K562 (cell line): ENCODE measurements around the gene CTXN1. TPM values are rescaled to one million over a fixed set of nuclear protein-coding genes. Genes with fewer than 3 reads are reported as not detected.

ENCODE experiments used
- ATF3 ChIP-seq, 2 experiments: fragments of 450-650 bp in 1 of 2; sonication (generic) in 1 of 2; formaldehyde crosslinking in 1 of 2; IDR thresholded peaks in 1 of 2; conservative IDR thresholded peaks in 1 of 2; 2 replicates each; pipeline versions ENCODE4 v1.6.1 to v1.8.1; 2016 to 2023; ENCODE audit warnings: mild to moderate bottlenecking in 2 of 2, moderate library complexity in 2 of 2, inconsistent platforms in 1 of 2, missing genetic modification reagents in 1 of 2
- ESRRB ChIP-seq: fragments of 250-450 bp; sonication (Bioruptor Pico); IDR thresholded peaks from 2 replicates; pipeline ENCODE4 v1.5.0; 2020; ENCODE audit warnings: mild to moderate bottlenecking, moderate library complexity, borderline replicate concordance
- RFX7 ChIP-seq: fragments of 250-450 bp; sonication (Bioruptor Pico); IDR thresholded peaks from 2 replicates; pipeline ENCODE4 v1.5.1; 2021; ENCODE audit warnings: mild to moderate bottlenecking
- STAT6 ChIP-seq: sonication (generic); formaldehyde crosslinking; IDR thresholded peaks from 2 replicates; pipeline ENCODE4 v1.8.1; 2023; ENCODE audit warnings: mild to moderate bottlenecking, missing genetic modification reagents
- TFAP4 ChIP-seq: sonication (generic); formaldehyde crosslinking; IDR thresholded peaks from 2 replicates; pipeline ENCODE4 v1.8.0; 2022; ENCODE audit warnings: missing genetic modification reagents, mild to moderate bottlenecking, moderate library complexity, borderline replicate concordance
- ZFP36 ChIP-seq: fragments of 150-350 bp; IDR thresholded peaks from 2 replicates; pipeline ENCODE4 v1.6.1; 2018; ENCODE audit warnings: low read length, low read depth; ENCODE audit not compliant: partially characterized antibody
- ZNF354B ChIP-seq: fragments of 250-450 bp; sonication (Bioruptor Pico); IDR thresholded peaks from 2 replicates; pipeline ENCODE4 v1.4.0; 2020
- polyA plus RNA-seq, 8 experiments: library from polyadenylated mRNA; depleted of rRNA in 4 of 8; stranded (reverse) in 5 of 8; unstranded in 3 of 8; fragments of >200 nt; fragmentation: Nextera tagmentation in 2 of 8; fragmentation: Illumina TruSeq in 1 of 8; extraction: Ambion mirVana in 2 of 8; extraction: Trizol in 1 of 8; gene quantifications; 2 replicates each; pipeline versions ENCODE4 v1.2.1 to v1.2.3, GENCODE V29; 2011 to 2014; ENCODE audit warnings: inconsistent platforms in 1 of 8, missing spikeins in 1 of 8
- total RNA-seq, 7 experiments: library from RNA; depleted of rRNA in 6 of 7; stranded (reverse); fragments of >200 nt in 6 of 7; fragmentation: Illumina TruSeq in 2 of 7; extraction: Trizol in 2 of 7; gene quantifications; 2 replicates each; pipeline versions ENCODE4 v1.2.1 to v1.2.3, GENCODE V29; 2011 to 2021; ENCODE audit warnings: low replicate concordance in 1 of 7
- TF ChIP-seq, protein P1 (sequence below): fragments of 250-450 bp; sonication (Bioruptor Pico); IDR thresholded peaks from 2 replicates; pipeline ENCODE4 v1.4.0; 2020; ENCODE audit warnings: mild to moderate bottlenecking, moderate library complexity

Gene CTXN1
- total and polyA plus RNA-seq, 9 of the 15 experiments (the other 6 are each of a cell fraction or from before 2014, with no cell fraction given): 0.15 to 37.4 (median 1.8) TPM; not detected in 2

- no peak for TF ChIP-seq ZNF354B (CRISPR knock-in tag)
- TF ChIP-seq ZFP36: no peak
- no peak for TF ChIP-seq RFX7 (CRISPR knock-in tag)
- peak; percentile 41; the same call in 1 of the 2 replicates for TF ChIP-seq ESRRB
- TF ChIP-seq, protein P1, sequence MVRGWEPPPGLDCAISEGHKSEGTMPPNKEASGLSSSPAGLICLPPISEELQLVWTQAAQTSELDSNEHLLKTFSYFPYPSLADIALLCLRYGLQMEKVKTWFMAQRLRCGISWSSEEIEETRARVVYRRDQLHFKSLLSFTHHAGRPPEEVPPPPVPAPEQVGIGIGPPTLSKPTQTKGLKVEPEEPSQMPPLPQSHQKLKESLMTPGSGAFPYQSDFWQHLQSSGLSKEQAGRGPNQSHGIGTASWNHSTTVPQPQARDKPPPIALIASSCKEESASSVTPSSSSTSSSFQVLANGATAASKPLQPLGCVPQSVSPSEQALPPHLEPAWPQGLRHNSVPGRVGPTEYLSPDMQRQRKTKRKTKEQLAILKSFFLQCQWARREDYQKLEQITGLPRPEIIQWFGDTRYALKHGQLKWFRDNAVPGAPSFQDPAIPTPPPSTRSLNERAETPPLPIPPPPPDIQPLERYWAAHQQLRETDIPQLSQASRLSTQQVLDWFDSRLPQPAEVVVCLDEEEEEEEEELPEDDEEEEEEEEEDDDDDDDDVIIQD: no peak
- no peak for TF ChIP-seq ATF3 (IDR thresholded peaks at IDR 0.05)
- TF ChIP-seq ATF3 (CRISPR knock-in tag; conservative IDR thresholded peaks at IDR 0.05): no peak
- TF ChIP-seq TFAP4 (CRISPR knock-in tag): 0 out of 2 replicates have a peak, but pooled peaks have one; percentile 5
- TF ChIP-seq STAT6 (CRISPR knock-in tag): no peak
Measured at GRCh38 chr19:7926021-7926726, at the start of gene CTXN1 (continued).
